HG02798 (cell line): ENCODE measurements around the gene FAM89A.

Source experiments
- ATAC-seq: cut with Tn5 transposase; IDR thresholded peaks from one replicate; pipeline ENCODE4 v1.9.1; 2021; ENCODE audit warnings: mild to moderate bottlenecking; ENCODE audit not compliant: unreplicated experiment, poor library complexity

Gene FAM89A

GRCh38 chr1:230975636-230976035 is 64.4 kb downstream of the FAM89A start:
- ATAC-seq = no peak

- peak; percentile 63 for ATAC-seq
These were observed 67.2 kb downstream of the FAM89A start for GRCh38 chr1:230972855-230973271.

- no peak for ATAC-seq
These were observed 68.3 kb downstream of the FAM89A start for GRCh38 chr1:230971771-230972170.

GRCh38 chr1:230970432-230970831 is 69.6 kb downstream of the FAM89A start:
- ATAC-seq = no peak
